Esophagus mucosa (tissue), 1 donor: Measurements from ENCODE around the gene DHRS1. TPM values are rescaled to one million over a fixed set of nuclear protein-coding genes. Genes with fewer than 3 reads are reported as not detected.
"Not testable (repeated sequence)": the region's sequence is repeated elsewhere in the genome, so short reads cannot be mapped to it uniquely, and the experiment has no call there.

ENCODE experiments used
- ATAC-seq: fragments of 200-7000 bp; cut with Tn5 transposase; one replicate; pipeline ENCODE4 v1.9.1; 2020
- total RNA-seq: library from RNA; stranded (reverse); gene quantifications from one replicate; pipeline ENCODE4 v1.2.4, GENCODE V29; 2023
- donor health status: DM: yes; HTN: yes; CAD: no.

The DHRS1 gene
- total RNA-seq, result 110 TPM

- peak; percentile 89 for ATAC-seq
Observed at GRCh38 chr14:24299255-24300191, at the start of gene DHRS1, which contains the start of gene NOP9. DHRS1 (minus strand) TSS chr14:24299780; CDS start chr14:24299106, 674 bp downstream. NOP9 (plus strand) TSS chr14:24299850; CDS start chr14:24299955, 105 bp downstream.

GRCh38 chr14:24348186-24348585 is 48.6 kb upstream of the DHRS1 start:
- ATAC-seq, result no peak

GRCh38 chr14:24347134-24347533 is 47.6 kb upstream of the DHRS1 start:
- no peak for ATAC-seq

GRCh38 chr14:24343795-24344660 is 44.4 kb upstream of the DHRS1 start:
- ATAC-seq, result no peak

DNA sequence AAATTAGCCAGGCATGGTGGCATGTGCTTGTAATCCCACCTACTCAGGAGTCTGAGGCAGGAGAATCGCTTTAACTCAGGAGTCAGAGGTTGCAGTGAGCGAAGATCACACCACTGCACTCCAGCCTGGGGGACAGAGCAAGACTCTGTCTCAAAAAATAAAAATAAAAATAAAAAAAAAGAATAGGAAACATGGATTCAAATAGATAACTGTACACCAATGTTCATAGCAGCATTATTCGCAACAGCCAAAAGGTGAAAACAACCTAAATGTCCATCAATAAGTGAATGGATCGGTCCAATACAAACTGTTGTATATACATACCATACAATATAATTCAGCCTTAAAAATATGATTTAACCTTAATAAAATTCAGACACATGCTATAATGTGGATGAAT is 43.3 kb upstream of the DHRS1 start:
- no peak for ATAC-seq

DNA sequence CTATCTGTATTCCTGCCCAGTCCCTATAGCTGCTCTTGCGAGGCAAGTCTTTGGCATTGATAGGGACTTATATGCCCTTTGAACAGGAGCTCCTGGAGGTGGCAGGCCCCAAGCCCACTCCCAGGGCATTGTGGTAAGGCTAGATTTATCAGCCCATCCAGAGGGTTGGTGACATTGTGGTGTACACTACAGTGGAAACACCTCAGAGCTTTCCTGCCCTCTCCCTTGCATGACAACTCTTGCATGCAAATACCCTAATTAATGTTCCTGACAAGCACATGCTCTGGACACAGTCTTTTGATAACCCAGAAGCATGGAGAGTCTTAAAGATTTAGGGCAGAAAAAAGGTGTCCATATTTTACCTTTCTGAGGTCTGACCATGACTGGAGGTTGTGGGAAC is 41.0 kb upstream of the DHRS1 start:
- ATAC-seq, result no peak

GRCh38 chr14:24339284-24340151 is 39.9 kb upstream of the DHRS1 start, which contains the start of gene RIPK3:
RIPK3 (minus strand) TSS chr14:24339991; CDS start chr14:24339826, 165 bp downstream.
- ATAC-seq, result peak; percentile 78

- ATAC-seq, result no peak
Observed at GRCh38 chr14:24338843-24339242, 39.3 kb upstream of the DHRS1 start.

DNA sequence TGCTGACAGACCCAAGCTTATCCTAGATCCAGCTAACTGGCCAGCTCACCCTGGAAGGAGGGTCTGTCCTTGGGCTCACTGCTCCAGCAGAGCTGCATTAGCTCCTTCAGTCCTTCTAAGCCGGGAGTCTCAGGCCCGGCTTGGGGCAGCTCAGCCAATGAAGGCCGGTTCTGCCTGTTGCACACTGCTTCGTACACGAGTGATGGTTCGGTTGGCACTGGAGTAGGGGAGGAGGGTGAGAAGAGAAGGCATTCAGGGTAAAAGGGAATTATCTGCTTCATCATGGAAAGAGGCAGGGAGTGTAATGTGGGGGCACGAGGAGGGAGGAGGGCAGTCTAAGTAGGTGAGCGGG is 38.2 kb upstream of the DHRS1 start:
- no peak for ATAC-seq

DNA sequence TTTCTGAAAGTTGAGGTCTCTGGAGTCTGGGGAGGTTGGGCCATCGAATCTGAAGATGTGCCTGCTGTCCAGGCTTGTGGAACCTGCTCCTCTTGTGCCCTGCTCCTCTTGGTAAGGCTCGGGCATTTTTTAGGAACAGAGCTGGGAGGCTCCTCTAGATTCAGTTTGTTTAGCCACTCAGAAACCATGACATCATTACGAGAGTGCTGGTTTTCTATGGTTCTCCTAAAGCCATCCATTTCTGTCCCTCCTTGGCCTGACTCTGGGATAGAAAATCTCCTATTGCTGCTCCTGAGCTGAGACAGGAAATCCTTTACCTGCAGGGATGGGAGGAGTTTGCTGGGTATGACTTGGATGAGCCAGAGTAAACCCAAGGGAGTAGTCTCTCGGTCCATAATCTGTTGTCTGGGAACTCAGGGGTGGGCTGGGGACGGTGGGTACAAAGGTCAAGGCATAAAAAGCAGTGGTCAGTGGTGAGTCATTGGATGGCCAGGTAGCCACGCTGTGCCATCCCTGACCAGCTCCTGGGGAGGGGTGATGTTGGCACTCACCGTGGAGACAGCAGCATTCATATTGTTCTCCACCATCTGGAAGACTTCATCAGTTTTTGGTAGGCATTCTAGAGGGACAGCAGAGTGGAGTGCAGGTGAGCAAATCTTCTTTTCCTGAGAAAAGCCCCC is 37.7 kb upstream of the DHRS1 start:
- no peak for ATAC-seq

- no peak for ATAC-seq
Observed at GRCh38 chr14:24335461-24336171, 36.0 kb upstream of the DHRS1 start.

DNA sequence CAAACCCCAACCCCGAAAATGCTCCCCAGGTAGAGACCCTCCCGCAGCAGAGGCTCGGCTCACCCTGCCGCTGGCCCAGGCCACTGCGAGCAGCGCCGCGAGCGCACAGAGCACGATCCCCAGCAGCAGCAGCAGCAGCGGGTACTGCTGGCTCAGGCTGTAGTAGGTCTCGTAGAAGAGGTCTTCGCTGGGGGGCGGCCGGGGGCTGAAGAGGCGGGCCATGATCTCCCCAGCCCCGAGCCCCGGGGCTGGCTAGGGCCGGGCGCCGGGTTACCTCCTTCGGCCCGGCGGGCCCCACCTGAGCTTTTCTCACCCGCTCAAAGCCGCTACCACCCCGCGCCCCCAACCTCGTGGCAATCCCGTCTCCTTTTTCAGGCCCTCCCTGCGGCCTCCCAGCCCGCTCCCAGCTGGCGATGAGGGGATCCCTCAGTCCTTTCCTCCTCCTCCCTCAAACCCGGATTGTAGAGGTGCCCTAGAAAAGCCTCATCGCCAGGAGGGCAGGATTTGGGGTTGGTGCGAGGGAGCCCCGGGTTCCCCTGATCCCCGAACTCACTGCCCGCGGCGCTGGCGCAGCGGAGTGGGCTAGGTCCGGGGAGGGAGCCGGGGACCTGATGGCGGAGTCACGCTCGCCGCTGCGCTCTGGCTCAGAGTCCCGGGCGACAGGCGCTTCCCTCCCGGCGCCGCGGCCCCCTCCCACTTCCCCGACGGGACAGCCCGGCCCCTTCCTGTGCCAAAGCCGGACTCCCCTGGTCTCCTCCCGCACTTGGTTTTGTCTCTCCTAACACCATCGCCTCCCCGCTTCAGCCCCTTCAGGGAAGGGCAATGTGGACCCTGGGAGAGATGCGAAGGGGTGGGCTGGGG is 35.1 kb upstream of the DHRS1 start, which contains the start of gene ADCY4:
TSS of gene ADCY4 (minus strand) at position 641 of the 861 bp plus-strand sequence. CDS start at position 222, 419 bp downstream.
- ATAC-seq, result peak; percentile 16

- peak; percentile 71 for ATAC-seq
Observed at GRCh38 chr14:24332268-24332993, 32.9 kb upstream of the DHRS1 start.

DNA sequence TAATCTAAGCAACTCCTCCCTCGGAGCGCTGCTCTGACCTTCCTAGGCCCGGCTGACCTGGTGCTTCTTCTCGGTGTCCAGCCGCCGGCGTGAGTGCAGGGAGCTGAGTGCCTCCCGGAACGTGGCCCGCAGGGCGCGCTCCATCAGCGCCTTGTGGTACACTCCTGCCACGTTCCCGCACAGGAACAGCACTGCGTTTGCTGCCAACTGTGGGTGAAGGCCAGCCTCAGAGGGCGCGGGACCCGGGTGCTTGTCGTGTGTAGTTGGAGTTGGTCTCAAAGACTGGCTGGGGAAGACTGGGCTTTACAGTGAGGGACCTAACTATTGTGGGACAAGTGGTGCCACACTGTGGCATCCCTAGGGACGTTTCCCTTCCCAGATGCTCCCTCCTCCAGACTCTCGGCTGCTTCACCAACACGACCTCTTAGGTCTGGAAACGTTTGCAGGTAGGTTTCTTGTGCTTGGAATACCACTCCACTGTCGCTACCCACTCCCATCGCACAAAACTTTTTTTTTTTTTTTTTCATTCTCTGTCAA is 32.2 kb upstream of the DHRS1 start:
- ATAC-seq, result no peak

GRCh38 chr14:24330973-24331674 is 31.5 kb upstream of the DHRS1 start:
- no peak for ATAC-seq

- no peak for ATAC-seq
Observed at GRCh38 chr14:24329736-24330135, 30.2 kb upstream of the DHRS1 start.

GRCh38 chr14:24329073-24329663 is 29.6 kb upstream of the DHRS1 start:
- ATAC-seq, result no peak

DNA sequence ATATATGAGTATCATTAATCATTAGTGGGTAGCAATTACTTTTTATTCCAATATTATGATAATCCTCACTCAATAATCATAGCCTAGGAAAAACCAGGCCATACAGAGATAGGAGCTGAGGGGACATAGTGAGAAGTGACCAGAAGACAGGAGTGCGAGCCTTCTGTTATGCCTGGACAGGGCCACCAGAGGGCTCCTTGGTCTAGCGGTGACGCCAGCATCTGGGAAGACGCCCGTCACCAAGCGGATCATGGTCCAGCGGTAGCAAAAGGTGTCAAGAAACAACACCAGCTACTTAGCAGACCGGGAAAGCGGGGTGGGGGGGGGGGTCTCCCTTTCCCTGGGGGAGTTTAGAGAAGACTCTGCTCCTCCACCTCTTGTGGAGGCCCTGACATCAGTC is 28.3 kb upstream of the DHRS1 start:
- not testable (repeated sequence) for ATAC-seq
